IMR-90 (cell line): Measurements from ENCODE around the gene GALK1. TPM values are rescaled to one million over a fixed set of nuclear protein-coding genes. Genes with fewer than 3 reads are reported as not detected.

Source experiments
- ATAC-seq: fragments of 200-7000 bp; cut with Tn5 transposase; 2 replicates; pipeline ENCODE4 v1.9.1; 2020; ENCODE audit warnings: low read depth, mild to moderate bottlenecking, moderate library complexity
- BruUV-seq: library from RNA; stranded (reverse); fragments of 400-500 nt; replicated peaks from 2 replicates; lab custom pipeline; 2021; lab: Mats Ljungman, UMichigan
- CTCF ChIA-PET: fragments of 300-600 bp; formaldehyde crosslinking; extraction: SDS; loops from one replicate; lab custom pipeline; 2021; ENCODE audit warnings: antibody characterized with exemption; lab: Yijun Ruan, JAX
- POLR2A ChIA-PET: fragments of 300-600 bp; sonication (Branson Sonifier 250); formaldehyde crosslinking; loops from one replicate; lab custom pipeline; 2022; ENCODE audit warnings: antibody characterized with exemption; ENCODE audit not compliant: unreplicated experiment; lab: Charles Lee
- DNase-seq: peaks from one replicate; pipeline ENCODE4 v3.0.0; 2013
- H2AFZ ChIP-seq: replicated peaks from 2 replicates; pipeline ENCODE3; 2013; ENCODE audit warnings: low read length, mild to moderate bottlenecking; ENCODE audit not compliant: poor library complexity
- H2AK5ac ChIP-seq: 2 replicates; pipeline ENCODE4 v1.6.1; 2013; ENCODE audit warnings: low read depth, low read length, inconsistent platforms
- H2AK9ac ChIP-seq: replicated peaks from 2 replicates; pipeline ENCODE3; 2013; ENCODE audit warnings: mild to moderate bottlenecking, low read depth, low read length, moderate library complexity; ENCODE audit not compliant: poor library complexity
- H2BK120ac ChIP-seq: 2 replicates; pipeline ENCODE4 v1.6.1; 2013; ENCODE audit warnings: low read depth, low read length, inconsistent platforms
- H2BK15ac ChIP-seq: 3 replicates; pipeline ENCODE4 v1.6.1; 2013; ENCODE audit warnings: low read depth, low read length, inconsistent platforms
- H2BK20ac ChIP-seq: 2 replicates; pipeline ENCODE4 v1.6.1; 2013; ENCODE audit warnings: low read depth, mild to moderate bottlenecking, inconsistent platforms, low read length, moderate library complexity
- H2BK5ac ChIP-seq: 2 replicates; pipeline ENCODE4 v1.6.1; 2013; ENCODE audit warnings: mild to moderate bottlenecking, low read depth, low read length, inconsistent platforms; ENCODE audit not compliant: poor library complexity, severe bottlenecking
- H3K14ac ChIP-seq: replicated peaks from 2 replicates; pipeline ENCODE4 v1.6.1; 2013; ENCODE audit warnings: low read depth, low read length, inconsistent platforms
- H3K18ac ChIP-seq: 2 replicates; pipeline ENCODE4 v1.6.1; 2013; ENCODE audit warnings: low read depth, low read length, control low read depth
- H3K23ac ChIP-seq: 2 replicates; pipeline ENCODE4 v1.6.1; 2013; ENCODE audit warnings: low read depth, low read length, inconsistent platforms
- H3K27ac ChIP-seq: 2 replicates; pipeline ENCODE4 v1.5.1; 2013; ENCODE audit warnings: mild to moderate bottlenecking, control low read depth, low read length; ENCODE audit not compliant: insufficient read depth
- H3K27me3 ChIP-seq: 2 replicates; pipeline ENCODE4 v1.6.1; 2013; ENCODE audit warnings: low read length; ENCODE audit not compliant: control insufficient read depth, insufficient read depth
- H3K36me3 ChIP-seq: 2 replicates; pipeline ENCODE4 v1.6.1; 2013; ENCODE audit warnings: low read length, mixed read lengths; ENCODE audit not compliant: control insufficient read depth, insufficient read depth
- H3K4ac ChIP-seq: 2 replicates; pipeline ENCODE4 v1.6.1; 2013; ENCODE audit warnings: low read depth, low read length, inconsistent platforms
- H3K4me1 ChIP-seq: 2 replicates; pipeline ENCODE4 v1.6.1; 2013; ENCODE audit warnings: low read length, mixed read lengths; ENCODE audit not compliant: control insufficient read depth, insufficient read depth
- H3K4me2 ChIP-seq: 2 replicates; pipeline ENCODE4 v1.6.1; 2013; ENCODE audit warnings: low read depth, mild to moderate bottlenecking, control low read depth, low read length, moderate library complexity
- H3K4me3 ChIP-seq: 2 replicates; pipeline ENCODE4 v1.5.1; 2013; ENCODE audit warnings: low read depth, mild to moderate bottlenecking, control low read depth, low read length, moderate library complexity; ENCODE audit not compliant: insufficient read depth
- H3K56ac ChIP-seq: 2 replicates; pipeline ENCODE4 v1.6.1; 2013; ENCODE audit warnings: low read length, inconsistent platforms; ENCODE audit not compliant: insufficient read depth; ENCODE audit errors: extremely low read depth
- H3K79me1 ChIP-seq, 2 experiments: 2 replicates each; pipeline ENCODE4 v1.6.1; 2013; ENCODE audit warnings: low read length in 2 of 2, inconsistent platforms in 1 of 2, low read depth in 1 of 2
- H3K9ac ChIP-seq: 2 replicates; pipeline ENCODE4 v1.6.1; 2013; ENCODE audit warnings: low read depth, low read length, control low read depth
- H3K9me1 ChIP-seq: 2 replicates; pipeline ENCODE4 v1.6.1; 2013; ENCODE audit warnings: low read length, inconsistent platforms; ENCODE audit not compliant: insufficient read depth
- H3K9me3 ChIP-seq: 2 replicates; pipeline ENCODE4 v1.6.1; 2013; ENCODE audit warnings: low read length; ENCODE audit not compliant: control insufficient read depth, insufficient read depth
- H4K20me1 ChIP-seq: 2 replicates; pipeline ENCODE4 v1.6.1; 2013; ENCODE audit warnings: low read length, inconsistent platforms; ENCODE audit not compliant: insufficient read depth
- H4K5ac ChIP-seq: 2 replicates; pipeline ENCODE4 v1.6.1; 2013; ENCODE audit warnings: mild to moderate bottlenecking, low read depth, low read length, control low read depth
- H4K8ac ChIP-seq, 2 experiments: 2 replicates each; pipeline ENCODE4 v1.6.1; 2013; ENCODE audit warnings: low read depth in 2 of 2, low read length in 2 of 2, control low read depth in 1 of 2, inconsistent platforms in 1 of 2
- H4K91ac ChIP-seq: 2 replicates; pipeline ENCODE4 v1.6.1; 2013; ENCODE audit warnings: low read depth, low read length, inconsistent platforms; ENCODE audit not compliant: insufficient read depth
- MAZ ChIP-seq: IDR thresholded peaks from 2 replicates; pipeline ENCODE4 v1.6.1; 2012; ENCODE audit warnings: low read depth, mild to moderate bottlenecking, low read length, improper control_type of control experiment, moderate library complexity, borderline replicate concordance
- RCOR1 ChIP-seq: IDR thresholded peaks from 2 replicates; pipeline ENCODE4 v1.6.1; 2012; ENCODE audit warnings: mild to moderate bottlenecking, low read length, improper control_type of control experiment; ENCODE audit not compliant: insufficient replicate concordance
- SMC3 ChIP-seq: fragments of 150-350 bp; IDR thresholded peaks from 2 replicates; pipeline ENCODE4 v1.6.1; 2016; ENCODE audit warnings: low read depth, mild to moderate bottlenecking, antibody characterized with exemption, low read length, moderate library complexity
- WGBS, 2 experiments: methylation state at CpG; one replicate each; pipeline versions ENCODE4 v1.1.5 to v1.1.7; 2013; ENCODE audit warnings: missing lambda C conversion rate in 2 of 2; ENCODE audit not compliant: insufficient read length in 1 of 2; ENCODE audit errors: extremely low coverage in 2 of 2; 5-methylcytosine and 5-hydroxymethylcytosine counted together
- dilution Hi-C: fragments of 300-500 bp; cut with HindIII; formaldehyde crosslinking; loops from one replicate; pipeline ENCODE4 v1.14.3; 2018; ENCODE audit warnings: low sequenced_read_pairs; ENCODE audit not compliant: unreplicated experiment
- in situ Hi-C: fragments of 300-500 bp; cut with MboI; formaldehyde crosslinking; loops from 3 replicates; pipeline ENCODE4 v1.14.3; 2019; ENCODE audit warnings: low sequenced_read_pairs, inconsistent platforms, mixed read lengths
- intact Hi-C: fragments of 100-400 bp; cut with micrococcal nuclease; formaldehyde crosslinking; loops from 2 replicates; pipeline ENCODE4 v1.10.0; 2022
- polyA plus RNA-seq, 3 experiments: library from polyadenylated mRNA; depleted of rRNA; stranded (reverse); fragments of >200 nt; gene quantifications; 2 replicates each; pipeline ENCODE4 v1.2.3, GENCODE V29; 2012; ENCODE audit warnings: low replicate concordance in 1 of 3
- total RNA-seq: library from RNA; depleted of rRNA; stranded (reverse); fragments of >200 nt; gene quantifications from 2 replicates; pipeline ENCODE4 v1.2.3, GENCODE V29; 2012

The GALK1 gene
- total and polyA plus RNA-seq, 2 of the 4 experiments (the other 2 are of a cell fraction): 19.9 to 21.9 TPM

DNA sequence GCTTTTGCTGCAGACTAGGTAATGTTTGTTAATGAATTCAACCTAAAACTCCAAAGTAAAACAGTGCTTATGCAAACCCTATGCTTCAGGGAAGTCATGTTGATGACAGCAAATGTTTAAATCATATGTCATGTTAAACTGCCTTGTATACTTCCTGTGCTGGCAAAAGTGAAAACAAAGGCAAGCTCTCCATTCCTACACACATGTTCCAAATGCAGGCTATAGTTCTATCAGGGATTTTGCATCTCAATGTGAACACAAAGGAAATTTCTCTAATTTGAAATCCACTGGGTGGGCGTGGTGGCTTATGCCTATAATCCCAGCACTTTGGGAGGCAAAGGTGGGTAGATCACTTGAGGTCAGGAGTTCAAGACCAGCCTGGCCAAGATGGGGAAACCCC lies 38.9 kb upstream of the GALK1 start:
- CTCF ChIA-PET: interaction anchor here (0.6 kb wide), 1 partner anchor 61 kb away, joined by 5 read pairs; no protein-coding TSS in a partner anchor

More for the DNA sequence above, 38.9 kb upstream of the GALK1 start:
- Histone ChIP-seq H2AK5ac (no peak overlapping the region), H3K4me2 (no peak overlapping the region), H4K8ac (no peak overlapping the region), H2BK15ac (no peak overlapping the region), H4K91ac (no peak overlapping the region), H3K4me1 (no peaks in the 10 kb centered on the region), H3K9ac (no peak overlapping the region), H3K4me3 (no peak overlapping the region), H3K9me1 (peaks cover 4% of the 10 kb centered on the region; the same call in 1 of the 2 replicates), H3K14ac (no peak overlapping the region), H3K18ac (no peak overlapping the region), H2BK5ac (no peak overlapping the region), H3K79me1 (peaks cover 21 to 48% of the 10 kb centered on the region in 2 experiments), H3K9me3 (no peaks in the 10 kb centered on the region), H2AFZ (no peak overlapping the region), H2BK20ac (no peak overlapping the region), H3K27me3 (no peaks in the 10 kb centered on the region), H4K20me1 (peaks cover 12% of the 10 kb centered on the region; the same call in 1 of the 2 replicates), H3K27ac (no peak overlapping the region), H4K5ac (no peak overlapping the region), H3K36me3 (peaks cover 9% of the 10 kb centered on the region), H3K23ac (no peak overlapping the region), H2BK120ac (no peak overlapping the region), H3K4ac (no peak overlapping the region), H3K56ac (no peak overlapping the region), H2AK9ac (no peak overlapping the region)
- ATAC-seq (no peak), DNase-seq (no peak)
- dilution Hi-C loops (no loop called here), intact Hi-C loops (no loop called here), in situ Hi-C loops (no loop called here)
- POLR2A ChIA-PET: interaction anchor here (1.3 kb wide), 1 partner anchor 24 kb away, joined by 5 read pairs; no protein-coding TSS in a partner anchor
- BruUV-seq: no TSS peak
- no peak for TF ChIP-seq RCOR1
- TF ChIP-seq MAZ: no peak
- no peak for TF ChIP-seq SMC3
- no CpG with 5 or more reads among the region's 1 CpG for WGBS, 2 experiments
